ENCODE results near the gene RPH3AL.

Gene RPH3AL

DNA sequence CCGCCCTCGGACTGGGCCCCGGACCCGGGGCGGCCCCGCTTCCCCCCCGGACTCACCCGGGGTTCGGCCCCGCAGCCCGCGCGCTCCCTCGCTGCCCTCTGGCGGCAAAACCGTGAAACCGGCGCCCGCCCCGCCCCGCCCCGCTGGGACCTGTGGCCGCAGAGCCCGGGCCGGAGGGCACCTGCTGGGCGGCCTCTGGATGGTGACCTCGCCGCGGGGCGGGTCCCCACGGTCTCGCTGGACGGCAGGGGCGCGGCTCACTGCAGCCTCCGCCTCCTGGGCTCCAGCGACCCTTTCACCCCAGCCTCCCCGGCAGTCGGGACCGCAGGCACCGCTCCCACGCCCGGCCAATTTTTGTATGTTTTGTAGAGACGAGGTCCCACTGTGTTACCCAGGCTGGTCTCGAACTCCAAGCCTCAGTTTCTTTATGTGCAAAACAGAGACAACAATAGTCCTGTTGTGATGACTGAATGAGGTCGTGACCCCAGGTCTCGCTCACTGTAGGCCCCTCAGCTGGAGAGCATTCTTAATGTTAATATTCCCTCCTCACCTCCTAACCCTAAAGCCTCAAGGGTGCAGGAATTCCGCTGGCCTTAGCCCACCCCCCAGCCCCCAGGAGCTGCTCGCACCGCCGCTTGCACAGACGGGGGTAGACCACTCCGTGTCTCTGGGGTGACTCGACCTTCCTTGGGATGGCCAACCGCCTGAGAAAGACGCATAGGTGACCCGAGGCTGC is 33.7 kb upstream of the RPH3AL start:
- FAIRE-seq (no peak), DNase-seq (ENCODE audit: insufficient read length) (peak; percentile 94)
- no peak for TF ChIP-seq TAF1 (IDR thresholded peaks at IDR 0.05; ENCODE audit: borderline replicate concordance, low read depth, low read length)
- no peak for TF ChIP-seq POLR2AphosphoS5 (IDR thresholded peaks at IDR 0.05; ENCODE audit: low read depth, low read length)
- TF ChIP-seq POLR2A (IDR thresholded peaks at IDR 0.05; ENCODE audit: low read depth, low read length): no peak

DNA sequence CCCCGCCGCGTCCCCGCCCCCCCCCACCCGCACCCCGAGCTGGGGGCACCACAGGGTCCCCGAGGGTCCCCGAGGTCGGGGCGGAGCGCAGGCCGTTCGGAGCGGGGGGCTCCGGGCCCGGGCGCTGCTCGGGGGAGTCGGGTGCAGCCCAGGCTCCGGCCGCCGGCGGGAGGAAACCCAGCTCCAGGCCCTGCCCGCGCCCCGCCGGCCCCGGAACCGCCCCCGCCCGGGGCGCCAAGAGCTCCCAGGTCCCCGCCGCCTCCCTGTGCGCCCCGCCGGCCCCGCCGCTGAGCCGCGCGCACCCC is 33.2 kb upstream of the RPH3AL start:
- TF ChIP-seq TAF1 (IDR thresholded peaks at IDR 0.05; ENCODE audit: borderline replicate concordance, low read depth, low read length) (no peak), POLR2A (IDR thresholded peaks at IDR 0.05; ENCODE audit: low read depth, low read length) (no peak), POLR2AphosphoS5 (IDR thresholded peaks at IDR 0.05; ENCODE audit: low read depth, low read length) (no peak)
- FAIRE-seq: no peak
- DNase-seq (ENCODE audit: insufficient read length): no peak

GRCh38 chr17:385178-385835 is 32.7 kb upstream of the RPH3AL start:
- DNase-seq (ENCODE audit: insufficient read length): no peak
- no peak for FAIRE-seq
- TF ChIP-seq POLR2AphosphoS5 (IDR thresholded peaks at IDR 0.05; ENCODE audit: low read depth, low read length) (no peak), TAF1 (IDR thresholded peaks at IDR 0.05; ENCODE audit: borderline replicate concordance, low read depth, low read length) (no peak), POLR2A (IDR thresholded peaks at IDR 0.05; ENCODE audit: low read depth, low read length) (no peak)

GRCh38 chr17:384622-385177 is 32.1 kb upstream of the RPH3AL start:
- TF ChIP-seq TAF1 (IDR thresholded peaks at IDR 0.05; ENCODE audit: borderline replicate concordance, low read depth, low read length) (no peak), POLR2AphosphoS5 (IDR thresholded peaks at IDR 0.05; ENCODE audit: low read depth, low read length) (no peak), POLR2A (IDR thresholded peaks at IDR 0.05; ENCODE audit: low read depth, low read length) (no peak)
- no peak for DNase-seq (ENCODE audit: insufficient read length)
- no peak for FAIRE-seq

DNA sequence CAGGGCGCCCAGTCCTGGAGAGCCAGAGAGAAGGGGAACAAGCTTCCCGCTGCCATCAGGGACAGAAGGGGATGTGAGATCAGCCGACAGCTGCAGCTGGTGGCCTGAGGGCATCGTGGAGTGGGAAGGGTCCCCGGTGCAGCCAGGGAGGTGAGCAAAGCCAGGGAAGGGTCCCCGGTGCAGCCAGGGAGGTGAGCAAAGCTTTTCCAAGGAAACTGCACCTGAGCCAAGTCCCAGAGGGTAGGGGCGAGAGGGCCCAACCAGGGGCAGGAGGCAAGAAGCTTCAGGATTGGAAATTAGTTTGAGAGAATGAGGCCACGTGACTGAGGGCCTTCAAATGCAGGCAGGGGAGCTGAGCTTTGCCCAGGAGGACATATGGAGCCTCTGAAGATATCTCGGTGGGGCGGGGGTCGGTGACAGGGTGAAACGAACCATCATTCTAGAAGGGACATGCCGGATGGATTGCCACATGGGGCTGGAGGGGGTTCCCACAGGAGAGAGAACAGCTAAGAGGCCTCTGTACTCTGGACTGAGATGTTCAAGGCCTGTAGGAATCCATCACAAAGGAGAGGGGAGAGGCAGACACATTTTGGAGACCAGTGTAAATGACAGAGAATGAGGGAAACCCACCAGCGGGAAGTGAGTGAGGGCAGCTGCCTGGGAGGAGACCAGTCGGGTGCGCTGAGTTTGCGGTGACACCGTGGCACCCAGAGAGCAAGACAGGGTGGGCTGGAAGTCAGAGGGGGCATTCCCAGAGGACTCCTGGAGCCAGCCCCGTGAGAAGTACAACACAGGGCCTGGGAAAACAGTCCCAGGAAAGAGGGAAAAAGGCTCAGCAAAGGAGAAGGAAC is 31.4 kb upstream of the RPH3AL start:
- no peak for FAIRE-seq
- no peak for DNase-seq (ENCODE audit: insufficient read length)
- TF ChIP-seq POLR2AphosphoS5 (IDR thresholded peaks at IDR 0.05; ENCODE audit: low read depth, low read length) (no peak), POLR2A (IDR thresholded peaks at IDR 0.05; ENCODE audit: low read depth, low read length) (no peak), TAF1 (IDR thresholded peaks at IDR 0.05; ENCODE audit: borderline replicate concordance, low read depth, low read length) (no peak)

- no peak for TF ChIP-seq POLR2A (IDR thresholded peaks at IDR 0.05; ENCODE audit: low read depth, low read length)
- no peak for TF ChIP-seq TAF1 (IDR thresholded peaks at IDR 0.05; ENCODE audit: borderline replicate concordance, low read depth, low read length)
- TF ChIP-seq POLR2AphosphoS5 (IDR thresholded peaks at IDR 0.05; ENCODE audit: low read depth, low read length): no peak
- DNase-seq (ENCODE audit: insufficient read length) (no peak), FAIRE-seq (no peak)
These were observed 30.3 kb upstream of the RPH3AL start for GRCh38 chr17:382644-383533.

GRCh38 chr17:381941-382643 is 29.5 kb upstream of the RPH3AL start:
- FAIRE-seq: no peak
- no peak for DNase-seq (ENCODE audit: insufficient read length)
- TF ChIP-seq POLR2A (IDR thresholded peaks at IDR 0.05; ENCODE audit: low read depth, low read length): no peak
- no peak for TF ChIP-seq TAF1 (IDR thresholded peaks at IDR 0.05; ENCODE audit: borderline replicate concordance, low read depth, low read length)
- no peak for TF ChIP-seq POLR2AphosphoS5 (IDR thresholded peaks at IDR 0.05; ENCODE audit: low read depth, low read length)

- DNase-seq (ENCODE audit: insufficient read length) (no peak), FAIRE-seq (no peak)
These were observed 28.9 kb upstream of the RPH3AL start for GRCh38 chr17:381516-381915.

GRCh38 chr17:379531-380465 is 27.2 kb upstream of the RPH3AL start:
- TF ChIP-seq POLR2AphosphoS5 (IDR thresholded peaks at IDR 0.05; ENCODE audit: low read depth, low read length) (no peak), POLR2A (IDR thresholded peaks at IDR 0.05; ENCODE audit: low read depth, low read length) (no peak), TAF1 (IDR thresholded peaks at IDR 0.05; ENCODE audit: borderline replicate concordance, low read depth, low read length) (no peak)
- no peak for FAIRE-seq

More at GRCh38 chr17:381516-381915, 28.9 kb upstream of the RPH3AL start:
- TF ChIP-seq TAF1 (IDR thresholded peaks at IDR 0.05; ENCODE audit: borderline replicate concordance, low read depth, low read length) (no peak), POLR2A (IDR thresholded peaks at IDR 0.05; ENCODE audit: low read depth, low read length) (no peak), POLR2AphosphoS5 (IDR thresholded peaks at IDR 0.05; ENCODE audit: low read depth, low read length) (no peak)

More at GRCh38 chr17:379531-380465, 27.2 kb upstream of the RPH3AL start:
- no peak for DNase-seq (ENCODE audit: insufficient read length)

Data from GM12892 (cell line).